Activated CD8-positive, alpha-beta memory T cell treated with anti-CD3 and anti-CD28 coated beads, Interleukin-2, amount 50 U/mL, for 24 hours (primary cell): Measurements from ENCODE around the gene CCL13.
"Not testable (repeated sequence)": the region's sequence is repeated elsewhere in the genome, so short reads cannot be mapped to it uniquely, and the experiment has no call there.

Experiments
- DNase-seq: peaks from one replicate; pipeline ENCODE4 v3.0.0-alpha.2; 2020; ENCODE audit errors: extremely low read depth

Gene CCL13

GRCh38 chr17:34356194-34356593 lies at the start of gene CCL13:
Gene CCL13 (plus strand): TSS chr17:34356480. CDS start chr17:34356527, 47 bp downstream.
- DNase-seq = no peak

- DNase-seq = no peak
These were observed 49.2 kb upstream of the CCL13 start for GRCh38 chr17:34307110-34307509.

GRCh38 chr17:34308371-34308770 lies 47.9 kb upstream of the CCL13 start:
- no peak for DNase-seq

GRCh38 chr17:34311291-34311690 lies 45.0 kb upstream of the CCL13 start:
- no peak for DNase-seq

GRCh38 chr17:34312080-34312479 lies 44.2 kb upstream of the CCL13 start:
- no peak for DNase-seq

GRCh38 chr17:34313164-34313563 lies 43.1 kb upstream of the CCL13 start:
- DNase-seq = no peak

GRCh38 chr17:34314279-34314678 lies 42.0 kb upstream of the CCL13 start:
- DNase-seq = no peak

GRCh38 chr17:34318474-34318873 lies 37.8 kb upstream of the CCL13 start:
- DNase-seq = no peak

- DNase-seq = no peak
These were observed 37.2 kb upstream of the CCL13 start, which contains the start of gene CCL8 for GRCh38 chr17:34319039-34319483. Gene CCL8 (plus strand): TSS chr17:34319435. CDS start chr17:34319502, 67 bp downstream.

GRCh38 chr17:34321964-34322363 lies 34.3 kb upstream of the CCL13 start:
- DNase-seq = no peak

GRCh38 chr17:34327580-34327979 lies 28.7 kb upstream of the CCL13 start:
- not testable (repeated sequence) for DNase-seq

- DNase-seq = no peak
These were observed 18.6 kb upstream of the CCL13 start for GRCh38 chr17:34337701-34338100.

- DNase-seq = no peak
These were observed 17.0 kb upstream of the CCL13 start for GRCh38 chr17:34339138-34339770.

- no peak for DNase-seq
These were observed 14.4 kb upstream of the CCL13 start for GRCh38 chr17:34341916-34342315.

GRCh38 chr17:34347063-34347462 lies 9.2 kb upstream of the CCL13 start:
- no peak for DNase-seq

- no peak for DNase-seq
These were observed 6.5 kb upstream of the CCL13 start for GRCh38 chr17:34349751-34350150.

GRCh38 chr17:34351096-34351495 lies 5.2 kb upstream of the CCL13 start:
- no peak for DNase-seq

GRCh38 chr17:34352191-34352590 lies 4.1 kb upstream of the CCL13 start:
- DNase-seq = no peak

- DNase-seq = no peak
These were observed 1.6 kb upstream of the CCL13 start for GRCh38 chr17:34354637-34355036.

- DNase-seq = no peak
These were observed 1.1 kb downstream of the CCL13 start for GRCh38 chr17:34357398-34357797.

- no peak for DNase-seq
These were observed 2.4 kb downstream of the CCL13 start for GRCh38 chr17:34358631-34359030.

GRCh38 chr17:34360601-34361270 lies 4.5 kb downstream of the CCL13 start:
- no peak for DNase-seq

- DNase-seq = peak; percentile 52
These were observed 5.3 kb downstream of the CCL13 start for GRCh38 chr17:34361478-34362061.
